ENCODE results near the gene ATAD3B.
"Not testable (repeated sequence)": the region's sequence is repeated elsewhere in the genome, so short reads cannot be mapped to it uniquely, and the experiment has no call there.

DNA sequence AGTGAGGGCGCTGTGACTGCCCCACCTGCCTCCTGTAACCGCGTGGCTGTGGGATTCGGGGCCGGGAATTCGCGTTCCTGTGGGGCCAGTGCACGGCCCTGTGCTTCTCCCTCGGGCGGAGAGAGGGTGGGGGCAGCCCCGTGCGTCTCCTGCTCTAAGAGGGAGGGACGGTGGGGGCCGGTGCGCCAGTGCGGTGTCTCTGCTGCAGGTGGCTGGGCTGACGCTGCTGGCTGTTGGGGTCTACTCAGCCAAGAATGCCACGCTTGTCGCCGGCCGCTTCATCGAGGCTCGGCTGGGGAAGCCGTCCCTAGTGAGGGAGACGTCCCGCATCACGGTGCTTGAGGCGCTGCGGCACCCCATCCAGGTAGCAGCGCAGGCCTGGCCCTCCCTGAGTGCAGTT lies 51.0 kb downstream of the ATAD3B start:
- TF ChIP-seq EP300, POLR2AphosphoS5, POLR2A (IDR thresholded peaks at IDR 0.05): not testable (repeated sequence)
- TF ChIP-seq, protein P1, sequence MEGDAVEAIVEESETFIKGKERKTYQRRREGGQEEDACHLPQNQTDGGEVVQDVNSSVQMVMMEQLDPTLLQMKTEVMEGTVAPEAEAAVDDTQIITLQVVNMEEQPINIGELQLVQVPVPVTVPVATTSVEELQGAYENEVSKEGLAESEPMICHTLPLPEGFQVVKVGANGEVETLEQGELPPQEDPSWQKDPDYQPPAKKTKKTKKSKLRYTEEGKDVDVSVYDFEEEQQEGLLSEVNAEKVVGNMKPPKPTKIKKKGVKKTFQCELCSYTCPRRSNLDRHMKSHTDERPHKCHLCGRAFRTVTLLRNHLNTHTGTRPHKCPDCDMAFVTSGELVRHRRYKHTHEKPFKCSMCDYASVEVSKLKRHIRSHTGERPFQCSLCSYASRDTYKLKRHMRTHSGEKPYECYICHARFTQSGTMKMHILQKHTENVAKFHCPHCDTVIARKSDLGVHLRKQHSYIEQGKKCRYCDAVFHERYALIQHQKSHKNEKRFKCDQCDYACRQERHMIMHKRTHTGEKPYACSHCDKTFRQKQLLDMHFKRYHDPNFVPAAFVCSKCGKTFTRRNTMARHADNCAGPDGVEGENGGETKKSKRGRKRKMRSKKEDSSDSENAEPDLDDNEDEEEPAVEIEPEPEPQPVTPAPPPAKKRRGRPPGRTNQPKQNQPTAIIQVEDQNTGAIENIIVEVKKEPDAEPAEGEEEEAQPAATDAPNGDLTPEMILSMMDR (IDR thresholded peaks at IDR 0.05) = not testable (repeated sequence)
